Stimulated activated CD8-positive, alpha-beta memory T cell treated with anti-CD3 and anti-CD28 coated beads, Interleukin-4, amount 100 ng/mL, for 1 hour (primary cell): ENCODE results near the gene MRPL28.
A peak's percentile ranks its signal among the peaks of the same experiment; 100 is the strongest.
"Not testable (repeated sequence)": the region's sequence is repeated elsewhere in the genome, so short reads cannot be mapped to it uniquely, and the experiment has no call there.

Experiments used
- DNase-seq, 2 donors: peaks; one replicate each; pipeline ENCODE4 v3.0.0-alpha.2; 2020; ENCODE audit warnings: low read depth in 2 of 2, low spot score in 1 of 2

The MRPL28 gene

DNA sequence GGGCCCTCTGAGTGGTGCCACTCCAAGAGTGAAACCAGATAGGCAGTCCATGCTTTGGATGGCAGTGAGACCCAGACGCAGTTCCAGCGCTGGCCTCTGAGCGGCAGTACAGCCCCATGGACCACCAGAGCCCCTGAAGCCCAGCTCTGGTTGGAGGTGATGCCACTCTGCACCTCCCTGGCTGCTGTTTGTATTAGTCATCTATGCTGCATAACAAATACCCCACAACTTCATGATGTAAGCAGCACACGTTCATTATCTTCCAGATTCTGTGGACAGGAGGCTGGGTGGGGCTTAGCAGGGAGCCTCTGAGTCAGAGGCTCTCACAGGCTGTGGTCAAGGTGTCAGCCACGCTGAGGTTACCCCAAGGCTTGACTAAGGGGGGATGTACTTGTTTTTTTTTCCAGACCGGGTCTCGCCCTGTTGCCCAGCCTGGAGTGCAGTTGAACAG lies 21.6 kb upstream of the MRPL28 start:
- DNase-seq: peak; percentile 57 to 67

DNA sequence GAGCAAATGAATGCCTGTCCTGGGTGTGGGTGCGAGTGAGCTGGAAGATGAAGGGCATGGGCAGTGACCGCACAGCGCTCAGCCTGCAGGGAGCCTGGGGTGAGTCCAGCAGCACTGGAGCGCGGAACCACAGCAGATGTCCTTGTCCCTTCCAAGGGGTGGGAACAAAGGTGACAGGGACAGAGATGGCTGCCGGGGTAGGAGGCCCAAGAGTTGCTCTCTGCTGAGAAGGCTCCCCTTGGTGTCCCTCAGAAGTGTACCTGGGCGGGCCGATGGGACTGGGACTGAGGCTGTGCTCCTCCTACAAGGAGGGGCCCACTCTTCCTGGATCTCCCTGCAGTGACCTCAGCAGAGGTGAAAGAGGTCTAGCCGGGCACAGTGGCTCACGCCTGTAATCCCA lies 19.0 kb upstream of the MRPL28 start:
- DNase-seq: no peak

DNA sequence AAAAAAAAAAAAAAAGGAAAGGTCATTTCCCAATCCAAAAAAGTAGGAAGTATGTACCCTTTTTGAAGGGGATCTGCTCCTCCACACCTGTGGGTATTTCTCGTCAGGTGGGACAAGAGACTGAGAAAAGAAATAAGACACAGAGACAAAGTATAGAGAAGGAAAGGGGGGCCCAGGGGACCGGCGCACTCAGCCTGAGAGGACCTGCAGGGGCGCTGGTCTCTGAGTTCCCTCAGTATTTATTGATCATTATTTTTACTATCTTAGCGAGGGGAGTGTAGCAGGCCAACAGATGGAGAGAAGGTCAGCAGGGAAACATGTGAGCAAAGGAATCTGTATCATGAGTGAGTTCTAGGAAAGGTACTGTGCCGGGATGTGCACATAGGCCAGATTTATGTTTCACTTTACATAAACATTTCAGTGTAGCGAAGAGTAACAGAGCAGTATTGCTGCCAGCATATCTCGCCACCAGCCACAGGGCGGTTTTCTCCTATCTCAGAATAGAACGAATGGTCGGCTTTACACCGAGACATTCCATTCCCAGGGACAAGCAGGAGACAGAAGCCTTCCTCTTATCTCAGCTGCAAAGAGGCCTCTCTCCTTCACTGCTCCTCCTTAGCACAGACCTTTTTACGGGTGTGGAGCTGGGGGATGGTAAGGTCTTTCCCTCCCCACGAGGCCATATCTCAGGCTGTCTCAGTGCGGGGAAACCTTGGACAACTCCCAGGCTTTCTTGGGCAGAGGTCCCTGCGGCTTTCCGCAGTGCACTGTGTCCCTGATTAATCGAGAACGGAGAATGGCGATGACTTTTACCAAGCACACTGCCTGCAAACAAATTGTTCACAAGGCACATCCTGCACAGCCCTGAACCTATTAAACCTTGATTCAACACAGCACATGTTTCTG lies 17.7 kb upstream of the MRPL28 start:
- not testable (repeated sequence) for DNase-seq

DNA sequence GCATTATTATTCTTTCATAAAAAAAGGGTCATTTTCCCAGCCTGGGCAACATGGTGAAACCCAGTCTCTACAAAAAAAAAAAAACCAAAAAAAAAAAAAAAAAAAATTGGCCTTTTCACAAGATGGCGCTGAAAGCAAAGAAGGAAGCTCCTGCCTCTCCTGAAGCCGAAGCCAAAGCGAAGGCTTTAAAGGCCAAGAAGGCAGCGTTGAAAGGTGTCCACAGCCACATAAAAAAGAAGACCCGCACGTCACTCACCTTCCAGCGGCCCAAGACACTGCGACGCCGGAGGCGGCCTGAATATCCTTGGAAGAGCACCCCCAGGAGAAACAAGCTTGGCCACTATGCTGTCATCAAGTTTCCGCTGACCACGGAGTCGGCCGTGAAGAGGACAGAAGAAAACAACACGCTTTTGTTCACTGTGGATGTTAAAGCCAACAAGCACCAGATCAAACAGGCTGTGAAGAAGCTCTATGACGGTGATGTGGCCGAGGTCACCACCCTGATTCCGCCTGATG lies 16.4 kb upstream of the MRPL28 start:
- no peak for DNase-seq

DNA sequence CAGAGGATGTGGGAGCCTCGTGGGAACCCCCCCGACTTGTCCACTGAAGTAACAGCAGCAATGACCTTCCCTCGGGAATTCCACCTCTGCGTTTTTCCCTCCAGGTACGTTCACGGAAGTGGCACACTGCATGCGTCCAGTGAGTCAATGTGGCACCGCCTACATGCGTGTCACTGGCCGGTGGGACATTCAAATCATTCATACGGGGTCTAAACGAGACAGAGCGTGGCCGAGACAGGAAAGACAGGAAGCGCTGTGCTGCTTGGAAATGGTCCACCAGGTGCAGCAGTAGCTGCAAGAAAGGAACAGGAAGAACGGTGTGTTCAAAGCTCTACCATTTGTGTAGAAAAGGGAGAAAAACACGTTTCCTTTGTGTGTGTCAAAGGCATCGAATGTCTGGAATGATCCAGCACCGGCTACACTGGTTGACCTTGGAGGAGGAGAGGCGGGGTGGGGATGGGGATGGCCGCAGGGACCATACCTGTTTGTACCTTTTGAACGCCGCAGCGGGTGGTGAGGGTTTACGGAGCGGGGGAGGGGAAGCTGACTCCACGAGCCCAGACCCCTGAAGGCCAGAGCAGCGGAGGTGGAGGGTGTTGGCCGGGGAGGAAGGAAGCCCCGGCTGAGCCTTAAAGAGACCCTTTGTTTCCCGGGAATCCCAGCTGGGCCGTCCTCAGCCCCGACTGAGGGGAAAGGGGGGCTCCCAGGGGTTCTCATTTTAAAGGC lies 13.2 kb upstream of the MRPL28 start:
- no peak for DNase-seq

DNA sequence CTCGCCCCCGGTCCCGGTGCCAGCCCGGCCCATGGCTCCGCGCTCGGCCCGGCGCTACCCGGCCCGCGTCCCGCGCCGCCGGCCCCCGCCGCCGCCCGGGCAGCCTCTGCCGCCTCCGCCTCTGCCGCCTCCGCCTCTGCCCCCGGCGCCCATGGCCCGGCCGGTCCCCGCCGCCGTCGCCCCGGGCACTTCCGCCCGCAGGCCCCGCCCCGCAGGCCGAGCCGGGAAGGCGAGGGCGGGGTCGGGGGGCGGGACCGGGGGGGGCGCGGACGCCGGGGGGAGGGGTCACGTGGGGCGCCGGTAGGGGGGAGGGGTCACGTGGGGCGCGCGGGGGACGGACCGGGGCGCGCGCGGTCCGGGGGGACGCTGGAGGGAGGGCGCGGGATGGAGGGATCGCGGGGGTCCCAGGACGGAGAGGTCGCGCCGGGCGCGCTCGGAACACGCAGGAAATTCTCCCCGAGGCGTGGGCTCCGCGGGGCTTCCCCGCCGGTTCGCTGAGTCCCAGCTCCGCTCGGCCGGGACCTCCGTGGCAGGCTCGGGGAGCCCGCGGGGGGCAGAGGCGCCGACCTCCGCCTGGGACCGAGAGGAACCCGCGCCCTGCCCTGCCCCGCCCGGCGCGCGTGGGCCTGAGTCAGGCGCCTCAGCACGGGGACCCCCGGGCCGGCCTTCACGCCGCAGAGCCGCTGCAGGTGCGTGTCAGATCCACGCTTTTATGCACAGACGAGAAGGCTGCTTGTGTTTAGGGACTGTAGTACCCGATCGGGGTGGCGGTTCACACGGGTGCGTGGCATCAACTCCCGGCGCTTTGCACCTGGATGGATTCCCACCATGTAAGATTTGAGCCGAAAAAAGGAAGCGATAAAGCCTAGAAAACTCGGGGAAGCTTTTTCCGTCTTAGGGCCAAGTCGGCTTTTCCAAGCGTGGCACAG lies 11.7 kb upstream of the MRPL28 start, which contains the start of gene PGAP6:
TSS of gene PGAP6 (minus strand) at position 190 of the 929 bp plus-strand sequence. CDS start at position 33, 157 bp downstream.
- peak in 1 of 2 donors; percentile 53 for DNase-seq

DNA sequence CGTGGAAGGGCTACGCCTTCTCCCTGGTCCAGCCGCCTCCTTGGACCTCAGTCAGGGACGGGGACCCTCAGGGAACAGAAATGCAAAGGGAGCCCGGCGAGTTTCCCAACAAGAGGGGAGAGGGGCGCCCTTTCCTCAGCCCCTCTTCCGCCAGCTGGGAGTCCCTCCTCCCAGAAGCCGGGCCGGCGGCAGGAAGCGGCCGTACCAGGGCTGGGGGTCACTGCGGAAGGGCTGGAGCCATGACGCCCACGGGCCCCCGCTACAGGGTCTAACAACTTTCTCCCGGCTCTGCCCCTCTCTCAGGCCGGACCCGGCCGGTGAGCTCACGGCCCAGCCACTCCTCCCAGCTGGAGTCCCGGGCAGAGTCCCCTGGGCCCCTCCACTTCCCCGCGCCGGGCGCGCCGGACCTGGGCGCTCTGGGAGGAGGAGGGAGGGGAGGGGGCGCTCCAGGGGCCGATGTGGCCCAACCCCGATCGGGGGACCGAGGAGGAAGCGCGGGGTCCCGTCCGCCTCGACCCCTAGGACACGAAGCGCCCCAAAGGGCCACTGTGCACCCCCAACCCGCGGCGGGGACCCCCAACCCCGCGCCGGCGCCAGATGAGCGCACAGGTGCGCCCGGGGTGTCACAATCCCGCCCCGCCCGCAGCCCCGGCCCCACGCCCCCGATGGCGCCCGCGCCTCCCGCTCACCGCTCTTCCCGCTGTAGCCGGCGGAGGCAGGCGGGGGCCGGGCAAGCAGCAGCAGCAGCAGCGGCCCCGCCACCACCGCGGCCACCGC lies 10.9 kb upstream of the MRPL28 start:
- no peak for DNase-seq

DNA sequence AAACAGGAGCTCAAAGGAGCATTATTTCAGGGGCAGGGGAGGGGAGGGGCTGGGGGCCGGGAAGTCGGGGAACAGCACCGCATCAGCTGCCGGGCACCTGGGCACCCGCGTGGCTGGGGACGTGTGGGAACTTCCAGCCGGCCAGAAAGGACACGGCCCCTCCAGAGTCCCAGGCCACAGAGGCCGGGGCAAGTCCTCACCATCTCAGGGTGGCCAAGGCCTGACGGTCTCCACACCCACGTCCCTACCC lies 10.3 kb upstream of the MRPL28 start:
- no peak for DNase-seq

DNA sequence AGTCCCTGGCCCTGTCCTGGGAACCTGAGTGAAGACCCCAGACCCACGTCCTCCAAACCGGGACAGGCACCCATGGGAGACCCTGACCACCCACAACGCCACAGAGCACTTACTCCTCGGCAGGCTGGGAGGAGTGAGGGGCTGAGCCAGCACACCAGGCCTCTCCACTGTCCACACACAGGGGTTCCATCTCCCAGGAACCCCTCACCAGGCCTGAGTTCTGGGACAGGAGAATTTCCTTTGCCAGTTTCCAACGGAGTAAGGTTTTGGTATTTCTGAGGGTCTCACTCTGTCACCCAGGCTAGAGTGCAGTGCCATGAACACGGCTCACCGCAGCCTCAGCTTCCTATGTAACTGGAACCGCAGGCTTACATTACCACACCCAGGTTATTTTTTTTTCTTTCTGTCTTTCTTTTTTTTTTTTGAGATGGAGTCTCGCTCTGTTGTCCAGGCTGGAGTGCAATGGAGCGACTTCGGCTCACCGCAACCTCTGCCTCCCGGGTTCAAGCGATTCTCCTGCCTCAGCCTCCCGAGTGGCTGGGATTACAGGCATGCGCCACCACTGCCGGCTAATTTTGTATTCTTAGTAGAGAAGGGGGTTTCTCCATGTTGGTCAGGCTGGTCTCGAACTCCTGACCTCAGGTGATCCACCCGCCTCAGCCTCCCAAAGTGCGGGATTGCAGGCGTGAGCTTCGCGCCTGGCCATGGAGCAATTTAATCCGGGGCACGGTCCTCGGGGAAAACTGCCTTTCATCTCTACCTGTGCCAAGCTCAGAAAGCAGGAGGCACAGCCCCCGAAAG lies 9.8 kb upstream of the MRPL28 start:
- no peak for DNase-seq

DNA sequence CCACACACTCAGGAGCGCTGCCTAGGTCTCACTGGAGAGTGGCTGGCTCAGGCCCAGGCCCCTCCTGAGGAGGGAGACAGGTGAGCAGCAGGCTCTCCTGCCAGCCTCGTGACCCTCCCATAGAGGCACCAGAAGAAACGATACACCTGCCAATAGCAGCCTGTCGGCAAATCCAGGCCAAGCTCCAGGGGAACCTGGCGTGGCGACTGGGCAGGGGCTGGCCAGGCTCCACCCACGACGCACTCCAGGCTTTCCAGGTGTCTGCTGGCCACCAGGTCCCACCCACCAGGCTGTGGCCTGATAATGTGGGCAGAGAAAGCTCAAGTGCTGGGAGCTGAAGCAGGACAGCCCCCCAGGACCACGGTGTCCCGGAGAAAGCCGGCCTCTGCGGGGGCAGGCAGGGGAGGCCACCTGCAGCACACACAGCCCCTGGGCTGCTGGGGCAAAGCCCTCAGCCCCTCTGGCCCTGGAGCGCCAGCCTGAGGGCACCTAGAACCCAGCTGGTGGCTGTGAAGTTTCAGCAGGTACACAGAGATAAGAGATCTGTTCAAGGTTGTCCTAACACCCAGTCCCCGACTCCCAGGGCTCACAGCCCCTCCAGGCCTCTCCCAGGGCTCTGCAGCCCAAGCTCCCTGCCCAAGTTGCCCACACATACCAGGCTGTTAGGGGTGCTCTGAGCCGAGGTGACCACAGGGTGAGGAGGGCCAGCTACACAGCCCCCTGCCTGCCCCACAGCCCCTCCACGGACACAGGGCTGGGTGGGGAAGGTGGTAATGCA lies 9.0 kb upstream of the MRPL28 start:
- no peak for DNase-seq

DNA sequence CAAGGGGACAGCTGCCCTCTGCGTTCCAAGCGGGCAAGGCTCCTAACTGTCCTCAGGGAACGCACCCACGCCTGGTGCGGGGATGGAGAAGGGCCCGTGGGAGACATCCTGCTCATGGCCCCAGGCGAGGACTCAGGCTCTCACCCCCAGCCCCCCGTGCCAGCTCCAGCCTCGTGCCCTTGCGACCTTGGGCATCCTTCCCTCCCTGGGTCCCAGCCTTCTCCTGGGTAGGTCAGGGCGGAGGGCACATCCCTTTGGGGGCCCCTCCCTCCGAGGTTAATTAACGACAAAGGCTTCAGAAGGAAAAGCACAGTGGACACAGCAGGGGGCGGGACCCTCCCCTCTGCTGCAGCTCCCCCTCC lies 8.5 kb upstream of the MRPL28 start:
- DNase-seq: no peak

DNA sequence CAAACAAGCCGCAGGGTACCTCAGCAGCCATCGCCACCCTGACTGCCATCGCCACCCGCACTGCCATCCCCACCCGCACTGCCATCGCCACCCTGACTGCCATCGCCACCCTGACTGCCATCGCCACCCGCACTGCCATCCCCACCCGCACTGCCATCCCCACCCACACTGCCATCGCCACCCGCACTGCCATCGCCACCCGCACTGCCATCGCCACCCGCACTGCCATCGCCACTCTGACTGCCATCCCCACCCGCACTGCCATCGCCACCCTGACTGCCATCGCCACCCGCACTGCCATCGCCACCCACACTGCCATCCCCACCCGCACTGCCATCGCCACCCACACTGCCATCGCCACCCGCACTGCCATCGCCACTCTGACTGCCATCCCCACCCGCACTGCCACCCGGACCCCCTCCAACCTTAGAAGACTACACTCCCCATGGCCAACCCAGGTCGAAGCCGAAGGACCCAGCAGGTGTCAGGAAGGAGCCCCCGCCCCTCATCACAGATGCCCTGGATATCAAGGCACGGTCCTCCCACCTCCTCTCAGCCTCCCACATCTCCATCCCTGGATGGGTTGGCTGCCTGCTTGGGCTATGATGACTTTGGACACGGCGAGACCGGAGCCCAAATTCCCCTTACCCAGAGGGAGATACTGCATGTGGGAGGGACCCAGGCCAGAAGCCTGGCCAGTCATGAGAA lies 7.9 kb upstream of the MRPL28 start:
- not testable (repeated sequence) for DNase-seq

DNA sequence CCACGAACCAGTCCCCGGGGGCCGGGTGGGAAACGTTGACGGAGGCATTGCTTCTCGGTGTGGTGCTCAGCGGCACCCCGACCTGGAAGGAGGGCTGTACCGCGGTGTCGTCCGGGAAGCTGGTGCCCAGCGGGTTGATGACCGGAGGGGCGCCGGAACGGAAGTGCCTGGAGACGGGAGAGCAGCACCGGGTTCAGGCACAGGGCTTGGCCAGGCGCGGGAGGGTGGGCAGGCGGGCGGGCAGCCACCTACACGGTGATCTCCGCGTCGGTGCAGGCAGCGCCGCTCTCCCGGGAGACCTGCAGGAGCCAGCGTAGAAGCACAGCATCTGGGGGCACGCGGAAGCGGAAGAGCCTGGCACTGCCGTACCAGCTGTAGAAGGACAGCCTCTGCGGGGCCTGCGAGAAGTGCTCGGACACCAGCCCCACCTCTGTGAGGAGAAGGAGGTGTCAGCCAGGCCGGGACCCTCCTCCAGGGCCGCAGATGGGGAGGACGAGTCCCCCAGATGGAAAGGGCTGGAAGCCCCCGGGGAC lies 7.1 kb upstream of the MRPL28 start:
- no peak for DNase-seq

DNA sequence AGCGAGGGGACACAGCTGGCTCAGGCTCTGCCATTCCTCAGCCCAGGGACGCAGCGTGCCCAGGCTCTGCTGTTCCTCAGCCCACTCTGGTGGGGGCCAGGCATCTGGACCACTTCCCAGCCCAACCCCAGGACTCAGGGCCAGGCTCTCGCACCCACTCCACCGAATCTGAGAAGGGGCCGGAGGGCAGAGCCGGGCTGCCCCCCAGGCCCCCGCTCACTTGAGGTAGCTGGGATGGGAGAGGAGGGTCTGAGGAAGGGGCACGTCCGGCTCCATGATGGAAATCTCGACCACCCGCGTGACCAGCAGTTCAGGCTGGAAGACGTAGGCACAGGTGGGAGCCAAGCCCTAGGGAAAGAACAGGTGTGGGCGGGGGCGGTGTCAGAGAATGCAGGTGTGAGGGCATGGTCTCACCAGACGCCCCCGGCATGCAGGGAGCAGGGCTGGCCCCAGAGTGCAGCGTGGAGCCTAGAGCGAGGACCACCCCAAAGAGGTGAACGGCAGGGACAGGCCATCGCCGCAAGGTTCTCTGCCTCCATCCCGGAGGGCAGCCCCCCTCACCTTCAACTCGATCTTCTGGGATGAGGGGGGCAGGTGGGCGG lies 6.6 kb upstream of the MRPL28 start:
- no peak for DNase-seq

DNA sequence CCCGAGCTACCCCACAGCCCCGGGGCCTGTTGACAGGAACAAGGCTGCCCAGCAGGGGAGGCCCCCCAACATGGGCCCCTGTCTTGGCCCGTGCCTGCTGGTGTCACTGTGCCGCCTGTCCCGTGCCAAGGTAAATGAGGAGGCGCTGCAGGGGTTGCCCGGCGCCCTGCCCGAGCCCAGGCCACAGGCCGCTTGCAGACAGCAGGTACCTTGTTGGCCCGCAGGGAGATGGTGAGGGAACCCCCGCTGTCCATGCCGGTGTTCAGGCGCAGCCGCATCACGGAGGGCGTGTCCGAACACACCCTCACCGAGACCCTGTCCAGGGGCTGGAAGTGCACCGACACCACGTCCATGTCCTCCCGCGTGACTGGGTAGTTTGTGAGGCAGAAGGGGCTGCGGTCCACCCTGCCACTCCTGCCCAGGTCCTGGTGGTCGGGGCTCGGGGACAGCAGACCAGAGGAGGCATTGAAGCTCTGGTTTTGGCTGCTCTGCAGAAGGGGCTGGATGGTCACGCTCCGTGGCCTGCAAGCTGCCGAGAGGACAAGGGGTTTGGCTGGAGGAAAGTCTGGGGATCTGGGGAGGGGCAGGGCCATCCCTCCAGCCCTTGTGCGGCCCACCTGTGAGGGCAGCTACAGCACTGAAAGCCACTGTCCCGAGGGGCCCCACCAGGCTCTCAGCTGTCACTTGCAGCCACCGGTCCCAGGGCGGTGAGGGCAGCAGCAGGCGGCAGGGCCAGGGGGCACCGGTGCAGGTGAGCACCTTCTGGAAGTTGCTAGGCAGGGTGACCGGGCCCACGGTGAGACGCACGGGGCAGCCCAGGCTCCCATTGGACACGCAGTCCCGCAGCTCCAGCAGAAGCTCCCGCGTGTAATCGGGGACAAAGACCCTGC lies 5.8 kb upstream of the MRPL28 start:
- DNase-seq: no peak

DNA sequence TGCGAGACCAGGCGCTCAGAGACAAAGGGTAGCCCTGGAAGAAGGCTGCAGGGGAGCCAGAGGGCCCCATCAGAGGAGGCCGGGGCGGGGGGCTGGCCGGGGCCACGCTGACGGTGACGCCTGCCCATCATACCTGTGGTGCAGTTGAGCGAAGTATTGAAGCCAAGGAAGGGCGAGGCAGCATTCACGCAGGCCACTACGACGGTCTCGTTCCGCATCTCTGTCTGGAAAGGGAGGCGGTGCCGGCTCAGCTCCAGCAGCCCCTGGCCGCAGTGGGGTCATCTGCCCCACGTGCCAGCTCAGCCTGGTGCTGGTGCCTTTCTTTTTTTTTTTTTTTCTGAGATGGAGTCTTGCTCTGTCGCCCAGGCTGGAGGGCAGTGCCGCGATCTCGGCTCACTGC lies 4.9 kb upstream of the MRPL28 start:
- no peak for DNase-seq

DNA sequence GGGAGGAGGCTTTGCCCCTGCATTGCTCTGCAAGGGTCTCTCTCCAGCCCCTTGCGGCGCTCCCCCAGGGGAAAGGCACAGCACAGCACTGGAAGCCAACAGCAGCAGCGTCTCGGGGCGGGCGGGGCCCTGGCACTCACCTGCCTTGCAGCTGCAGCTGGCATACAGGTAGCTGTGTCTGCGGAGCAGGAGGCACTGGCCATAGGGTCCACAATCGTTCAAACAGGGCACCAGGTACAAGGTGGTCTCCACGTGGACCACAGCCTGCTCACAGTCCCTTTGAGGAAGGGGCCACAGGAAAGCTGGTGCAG lies 4.2 kb upstream of the MRPL28 start:
- no peak for DNase-seq
